OCI-LY1 (cell line): ENCODE results near the gene PDE5A.
"Not testable (repeated sequence)": the region's sequence is repeated elsewhere in the genome, so short reads cannot be mapped to it uniquely, and the experiment has no call there.

Experiments
- H2AFZ ChIP-seq: fragments of 200-600 bp; sonication (generic), shearing (Covaris generic); 2 replicates; pipeline ENCODE4 v1.6.0; 2014; ENCODE audit warnings: antibody characterized with exemption, mild to moderate bottlenecking, low read length
- H3F3A ChIP-seq: fragments of 200-600 bp; sonication (generic), shearing (Covaris generic); 2 replicates; pipeline ENCODE4 v1.6.0; 2014; ENCODE audit warnings: mild to moderate bottlenecking, antibody characterized with exemption, low read length, moderate library complexity; ENCODE audit not compliant: insufficient read depth
- H3K27ac ChIP-seq: fragments of 200-600 bp; sonication (generic); 2 replicates; pipeline ENCODE4 v1.5.1; 2014; ENCODE audit warnings: low read length, mixed run types, mild to moderate bottlenecking, low read depth; ENCODE audit not compliant: poor library complexity, severe bottlenecking
- H3K27me3 ChIP-seq: fragments of 200-600 bp; sonication (generic); 2 replicates; pipeline ENCODE4 v1.6.0; 2014; ENCODE audit warnings: antibody characterized with exemption, mild to moderate bottlenecking, low read length, moderate library complexity; ENCODE audit not compliant: insufficient read depth
- H3K36me3 ChIP-seq: fragments of 200-600 bp; sonication (generic); 2 replicates; pipeline ENCODE4 v1.6.1; 2014; ENCODE audit warnings: mild to moderate bottlenecking, antibody characterized with exemption, low read length, moderate library complexity, mixed read lengths; ENCODE audit not compliant: insufficient read depth
- H3K4me1 ChIP-seq: fragments of 200-600 bp; sonication (generic); 2 replicates; pipeline ENCODE4 v1.5.1; 2014; ENCODE audit warnings: mild to moderate bottlenecking, low read length, moderate library complexity; ENCODE audit not compliant: insufficient read depth, severe bottlenecking
- H3K4me2 ChIP-seq: fragments of 200-600 bp; sonication (generic), shearing (Covaris generic); 2 replicates; pipeline ENCODE4 v1.6.1; 2014; ENCODE audit warnings: low read length
- H3K4me3 ChIP-seq: fragments of 200-600 bp; sonication (generic); 2 replicates; pipeline ENCODE4 v1.5.1; 2014; ENCODE audit warnings: low read length, low read depth, mild to moderate bottlenecking, mixed read lengths; ENCODE audit not compliant: poor library complexity, severe bottlenecking
- H3K79me2 ChIP-seq: fragments of 200-600 bp; shearing (Covaris generic); 2 replicates; pipeline ENCODE4 v1.6.1; 2016; ENCODE audit warnings: mixed run types, low read length, mixed read lengths; ENCODE audit not compliant: insufficient read depth
- H3K9ac ChIP-seq: fragments of 200-600 bp; sonication (generic), shearing (Covaris generic); 2 replicates; pipeline ENCODE4 v1.6.1; 2014; ENCODE audit warnings: mild to moderate bottlenecking, low read length, mixed read lengths
- H3K9me2 ChIP-seq: fragments of 200-600 bp; sonication (generic), shearing (Covaris generic); 2 replicates; pipeline ENCODE4 v1.6.1; 2014; ENCODE audit warnings: low read depth, mild to moderate bottlenecking, low read length, mixed read lengths
- H3K9me3 ChIP-seq: fragments of 200-600 bp; shearing (Covaris generic); 2 replicates; pipeline ENCODE4 v1.6.1; 2014; ENCODE audit warnings: low read length, mixed read lengths
- H4K20me1 ChIP-seq: fragments of 200-600 bp; sonication (generic), shearing (Covaris generic); 2 replicates; pipeline ENCODE4 v1.6.0; 2016; ENCODE audit warnings: mild to moderate bottlenecking, low read length; ENCODE audit not compliant: insufficient read depth
- CTCF ChIP-seq: fragments of 200-600 bp; sonication (generic), shearing (Covaris generic); IDR thresholded peaks from 2 replicates; pipeline ENCODE4 v1.5.1; 2017; ENCODE audit warnings: mild to moderate bottlenecking, antibody characterized with exemption, low read length, moderate library complexity, mixed read lengths
- EZH2 ChIP-seq: fragments of 200-600 bp; sonication (generic), shearing (Covaris generic); IDR thresholded peaks from 2 replicates; pipeline ENCODE4 v1.8.0; 2017; ENCODE audit warnings: borderline replicate concordance, mixed run types, mild to moderate bottlenecking, antibody characterized with exemption, low read length, moderate library complexity, mixed read lengths

Gene PDE5A

GRCh38 chr4:119478446-119479179, 150.0 kb downstream of the PDE5A start:
- Histone ChIP-seq H3K4me1 (no peaks in the 10 kb centered on the region), H3K4me2 (no peak overlapping the region), H3K9me3 (no peaks in the 10 kb centered on the region), H3K9ac (no peak overlapping the region), H3K4me3 (no peak overlapping the region), H3K27me3 (no peaks in the 10 kb centered on the region), H3F3A (no peaks in the 10 kb centered on the region), H2AFZ (no peak overlapping the region), H3K36me3 (peaks cover 67% of the 10 kb centered on the region), H3K27ac (no peak overlapping the region), H3K9me2 (no peaks in the 10 kb centered on the region), H4K20me1 (no peaks in the 10 kb centered on the region), H3K79me2 (no peaks in the 10 kb centered on the region)
- TF ChIP-seq CTCF (no peak), EZH2 (no peak)

GRCh38 chr4:119477412-119478053, 151.1 kb downstream of the PDE5A start:
- H3K4me2 ChIP-seq = no peak overlapping the region
- no peaks in the 10 kb centered on the region for H3K9me2 ChIP-seq
- H2AFZ ChIP-seq = no peak overlapping the region
- no peaks in the 10 kb centered on the region for H3K27me3 ChIP-seq
- no peaks in the 10 kb centered on the region for H3F3A ChIP-seq
- no peaks in the 10 kb centered on the region for H3K9me3 ChIP-seq
- H3K4me3 ChIP-seq = no peak overlapping the region
- H3K79me2 ChIP-seq = no peaks in the 10 kb centered on the region
- TF ChIP-seq CTCF (no peak), EZH2 (no peak)
- H3K4me1 ChIP-seq = no peaks in the 10 kb centered on the region
- no peak overlapping the region for H3K27ac ChIP-seq
- H3K36me3 ChIP-seq = peaks cover 72% of the 10 kb centered on the region
- no peak overlapping the region for H3K9ac ChIP-seq
- H4K20me1 ChIP-seq = no peaks in the 10 kb centered on the region

- Histone ChIP-seq H3K79me2 (no peaks in the 10 kb centered on the region), H2AFZ (no peak overlapping the region), H3K9me3 (no peaks in the 10 kb centered on the region), H3K36me3 (peaks cover 25% of the 10 kb centered on the region), H3K27me3 (no peaks in the 10 kb centered on the region), H3K9me2 (no peaks in the 10 kb centered on the region), H3K4me3 (no peak overlapping the region), H3K4me1 (no peaks in the 10 kb centered on the region), H3F3A (no peaks in the 10 kb centered on the region), H4K20me1 (no peaks in the 10 kb centered on the region), H3K4me2 (no peak overlapping the region), H3K9ac (no peak overlapping the region), H3K27ac (no peak overlapping the region)
- TF ChIP-seq EZH2 = no peak
- TF ChIP-seq CTCF = no peak
These were observed 157.3 kb downstream of the PDE5A start for GRCh38 chr4:119471259-119471658.

- H3K27ac ChIP-seq, H3K4me3 ChIP-seq, H3K4me1 ChIP-seq, H4K20me1 ChIP-seq, H3K27me3 ChIP-seq, H3F3A ChIP-seq, H3K9me3 ChIP-seq, H3K4me2 ChIP-seq, H3K9me2 ChIP-seq, H3K9ac ChIP-seq, H2AFZ ChIP-seq, H3K79me2 ChIP-seq: not testable (repeated sequence)
- H3K36me3 ChIP-seq = peaks cover 22% of the 10 kb centered on the region
These were observed 157.9 kb downstream of the PDE5A start for GRCh38 chr4:119470737-119471063.

- H3K4me1 ChIP-seq, H3F3A ChIP-seq: not testable (repeated sequence)
These were observed 158.4 kb downstream of the PDE5A start for GRCh38 chr4:119470021-119470736.

More at GRCh38 chr4:119470021-119470736, 158.4 kb downstream of the PDE5A start:
- H3K4me3 ChIP-seq, H4K20me1 ChIP-seq, H3K27me3 ChIP-seq, H3K9me2 ChIP-seq, H3K4me2 ChIP-seq, H3K27ac ChIP-seq, H3K9me3 ChIP-seq, H3K9ac ChIP-seq, H2AFZ ChIP-seq, H3K79me2 ChIP-seq: not testable (repeated sequence)
- peaks cover 20% of the 10 kb centered on the region for H3K36me3 ChIP-seq
